Activated T-cell treated with anti-CD3 and anti-CD28 coated beads for 1 hour (primary cell): ENCODE measurements around the gene POLR2L.
A peak's percentile ranks its signal among the peaks of the same experiment; 100 is the strongest.

ENCODE experiments used
- DNase-seq: peaks from one replicate; pipeline ENCODE4 v3.0.0-alpha.2; 2020; ENCODE audit warnings: low read depth

POLR2L gene

GRCh38 chr11:838441-839279 lies 3.7 kb downstream of the POLR2L start:
- no peak for DNase-seq

GRCh38 chr11:837990-838307 lies 4.4 kb downstream of the POLR2L start:
- DNase-seq: no peak

- no peak for DNase-seq
Measured at GRCh38 chr11:837189-837989, 4.9 kb downstream of the POLR2L start.

- no peak for DNase-seq
Measured at GRCh38 chr11:836700-837099, 5.6 kb downstream of the POLR2L start.

GRCh38 chr11:836274-836673 lies 6.1 kb downstream of the POLR2L start:
- DNase-seq: no peak

- DNase-seq: no peak
Measured at GRCh38 chr11:834371-835316, 7.7 kb downstream of the POLR2L start.

GRCh38 chr11:833849-834311 lies 8.4 kb downstream of the POLR2L start:
- DNase-seq: no peak

- DNase-seq: no peak
Measured at GRCh38 chr11:833114-833791, 9.1 kb downstream of the POLR2L start.

GRCh38 chr11:832529-833113 lies 9.7 kb downstream of the POLR2L start, which contains the start of gene CD151:
CD151 (plus strand) TSS chr11:832952; CDS start chr11:836070, 3,118 bp downstream.
- peak; percentile 51 for DNase-seq

GRCh38 chr11:831961-832528 lies 10.3 kb downstream of the POLR2L start:
- DNase-seq: no peak

GRCh38 chr11:831118-831864 lies 11.0 kb downstream of the POLR2L start:
- DNase-seq: no peak

- DNase-seq: peak; percentile 43
Measured at GRCh38 chr11:830295-831117, 11.8 kb downstream of the POLR2L start.

- DNase-seq: no peak
Measured at GRCh38 chr11:829847-830294, 12.5 kb downstream of the POLR2L start.

- no peak for DNase-seq
Measured at GRCh38 chr11:829176-829846, 13.0 kb downstream of the POLR2L start.

GRCh38 chr11:828506-829175 lies 13.7 kb downstream of the POLR2L start:
- DNase-seq: no peak

- DNase-seq: no peak
Measured at GRCh38 chr11:827897-828192, 14.5 kb downstream of the POLR2L start, which contains the start of gene CRACR2B. CRACR2B (plus strand) TSS chr11:827919; CDS start chr11:828608, 689 bp downstream.

GRCh38 chr11:827146-827896 lies 15.0 kb downstream of the POLR2L start:
- no peak for DNase-seq
